ENCODE measurements around the gene CRLF1. TPM values are rescaled to one million over a fixed set of nuclear protein-coding genes. Genes with fewer than 3 reads are reported as not detected.
A peak's percentile ranks its signal among the peaks of the same experiment; 100 is the strongest.
"Not testable (repeated sequence)": the region's sequence is repeated elsewhere in the genome, so short reads cannot be mapped to it uniquely, and the experiment has no call there.

CRLF1 gene
- total RNA-seq, 1 donor from 2014 or later = 21.4 TPM

DNA sequence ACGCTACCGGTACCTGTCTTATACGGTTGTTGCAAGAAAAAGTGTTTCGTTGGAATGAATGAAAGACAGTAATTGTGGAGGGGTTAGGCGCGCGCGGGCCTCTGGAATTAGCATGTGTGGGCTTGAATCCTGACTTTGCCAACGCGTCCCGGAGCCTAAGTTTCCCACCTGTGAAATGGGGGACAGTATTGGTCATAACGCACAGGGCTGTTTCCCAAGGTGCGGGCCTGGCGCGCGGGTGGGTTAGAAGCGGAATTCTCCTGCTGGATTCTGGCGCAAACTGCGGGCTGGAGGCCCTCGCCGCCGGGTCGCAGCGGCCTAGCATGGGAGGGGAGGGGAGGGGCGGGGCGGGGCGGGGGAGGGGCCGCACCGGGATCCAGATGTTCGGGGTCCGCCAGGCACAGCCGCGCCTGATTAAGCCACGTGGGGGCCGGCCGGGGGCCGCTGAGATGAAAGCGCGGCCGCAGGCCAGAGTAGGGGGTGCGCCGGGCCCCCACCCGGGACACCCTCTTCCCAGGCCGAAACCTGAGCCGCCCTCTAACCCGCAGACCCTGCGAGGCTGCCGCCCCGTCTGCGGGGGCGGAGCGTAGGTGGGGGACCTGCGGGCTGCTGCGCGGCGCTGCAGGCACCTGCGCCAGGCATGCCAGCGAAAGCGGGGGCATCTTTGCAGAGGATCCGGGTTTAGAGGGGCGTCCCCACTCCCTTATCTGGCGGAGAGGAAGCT is 4.9 kb upstream of the CRLF1 start:
- intact Hi-C loops (cut with micrococcal nuclease) = no loop called here
- DNase-seq (no peak), ATAC-seq (no peak)

DNA sequence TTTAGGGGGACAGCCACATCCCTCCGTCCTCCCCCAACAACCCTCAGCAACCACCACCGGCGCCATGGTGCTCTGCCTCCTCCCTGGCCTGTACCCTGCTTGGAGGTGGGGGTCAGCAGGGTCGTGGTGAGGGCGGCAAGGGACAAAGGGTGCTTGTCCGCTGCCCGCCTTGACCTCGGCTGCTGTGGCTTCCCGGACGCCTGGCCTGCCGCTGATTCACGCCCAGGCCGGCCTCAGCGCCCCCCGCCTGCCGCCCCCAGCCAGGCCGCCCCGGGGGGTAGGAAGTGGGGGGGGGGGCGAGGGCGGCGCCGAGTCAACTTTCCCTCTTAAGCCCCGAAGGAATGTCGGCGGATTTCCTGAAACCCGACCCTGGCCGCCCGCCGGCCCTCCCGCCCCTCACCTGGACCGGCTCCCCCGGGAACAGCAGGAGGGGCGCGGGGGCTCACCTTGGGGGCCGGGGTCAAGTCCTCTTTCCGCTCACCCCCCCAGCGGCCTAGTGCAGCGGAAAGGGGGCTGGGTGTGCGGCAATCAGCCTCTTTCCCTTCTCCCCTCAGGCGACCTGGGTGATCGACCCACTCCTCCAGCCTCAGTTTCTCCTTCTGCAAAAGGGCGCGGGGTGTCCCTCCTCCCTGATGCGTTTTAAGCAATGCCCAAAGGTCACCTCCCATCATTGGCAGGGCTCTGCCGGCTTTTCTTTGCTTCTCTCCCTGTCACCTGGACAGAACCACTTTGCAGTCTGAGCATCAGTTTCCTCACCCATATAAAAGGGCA is 4.1 kb upstream of the CRLF1 start:
- DNase-seq (no peak), ATAC-seq (no peak)
- intact Hi-C loops (cut with micrococcal nuclease) = no loop called here

DNA sequence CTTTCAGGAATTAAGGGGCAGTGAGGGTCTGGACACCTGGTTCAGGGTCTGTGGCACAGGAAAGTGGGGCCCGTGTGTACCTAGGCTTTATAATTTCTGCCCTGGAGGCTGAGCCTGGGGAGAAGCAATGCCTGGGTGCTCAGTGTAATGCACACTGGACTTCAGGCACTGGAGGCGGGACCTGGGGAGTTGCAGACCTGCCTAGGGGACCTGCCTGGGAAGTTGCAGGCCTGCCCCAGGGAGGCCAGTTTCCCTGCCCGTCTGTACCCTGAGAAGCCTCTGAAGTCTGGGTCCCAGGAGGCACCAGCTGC is 3.6 kb upstream of the CRLF1 start:
- DNase-seq = no peak
- ATAC-seq = no peak
- intact Hi-C loops (cut with micrococcal nuclease) = no loop called here

DNA sequence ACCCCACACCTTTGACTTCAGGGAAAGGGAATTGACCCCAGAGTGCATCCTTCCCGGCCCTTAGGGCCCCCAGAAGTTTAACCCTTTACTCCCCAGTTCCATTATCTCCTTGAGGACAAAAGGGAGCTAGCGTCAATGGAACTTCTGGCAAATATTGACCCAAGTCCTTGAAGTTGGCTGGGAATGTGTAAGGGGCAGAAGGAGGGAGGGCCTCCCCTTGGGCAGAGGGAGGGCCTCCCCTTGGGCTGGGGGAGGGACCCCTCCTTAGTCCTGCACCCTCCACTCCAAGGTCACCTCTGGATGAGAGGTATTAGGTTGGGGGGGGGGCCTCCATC is 3.1 kb upstream of the CRLF1 start:
- intact Hi-C loops (cut with micrococcal nuclease) = no loop called here
- DNase-seq = no peak
- ATAC-seq = no peak

DNA sequence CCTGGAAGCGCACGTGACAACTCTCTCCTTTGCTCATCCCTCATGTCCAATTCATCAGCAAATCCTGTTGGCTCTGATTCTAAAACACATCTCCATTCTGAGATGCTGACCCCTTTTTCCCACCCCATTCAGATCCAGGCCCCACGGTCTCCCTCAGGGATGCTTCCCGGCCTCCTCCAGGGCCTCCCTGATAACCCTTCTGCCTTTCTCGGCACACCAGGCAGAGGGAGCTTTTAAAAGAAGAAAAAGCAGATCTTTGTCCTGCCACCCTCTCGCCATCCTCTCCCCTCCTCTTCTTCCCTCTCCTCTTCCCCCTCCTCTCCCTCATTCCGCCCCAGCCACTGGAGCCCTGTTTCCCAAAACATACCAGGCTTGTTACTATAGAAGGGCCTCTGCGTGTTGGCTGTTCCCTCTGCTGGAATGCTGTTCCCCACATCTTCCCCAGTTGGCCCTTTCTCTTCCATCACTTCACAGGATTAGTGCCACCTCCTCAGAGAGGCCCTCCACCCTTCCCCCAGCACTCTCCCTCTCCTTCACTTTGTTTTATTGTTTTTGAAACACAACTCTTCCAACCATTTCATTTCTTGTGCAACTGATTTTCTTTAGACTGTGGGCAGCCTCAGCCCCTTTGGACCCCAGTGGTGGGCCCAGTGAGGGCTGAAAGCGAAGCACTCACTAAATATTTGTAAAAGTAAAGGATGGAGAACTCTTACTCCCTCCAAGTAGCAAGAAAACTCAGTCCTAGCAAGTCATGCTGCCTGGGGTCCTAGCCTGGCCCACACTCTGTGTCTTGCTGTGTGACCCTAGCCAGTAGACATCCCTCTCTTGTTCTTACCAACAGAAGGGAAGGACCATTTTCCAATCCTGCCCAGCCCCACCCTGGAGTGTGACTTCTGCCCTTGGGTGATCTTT is 2.5 kb upstream of the CRLF1 start:
- intact Hi-C loops (cut with micrococcal nuclease) = no loop called here
- DNase-seq = no peak
- no peak for ATAC-seq

DNA sequence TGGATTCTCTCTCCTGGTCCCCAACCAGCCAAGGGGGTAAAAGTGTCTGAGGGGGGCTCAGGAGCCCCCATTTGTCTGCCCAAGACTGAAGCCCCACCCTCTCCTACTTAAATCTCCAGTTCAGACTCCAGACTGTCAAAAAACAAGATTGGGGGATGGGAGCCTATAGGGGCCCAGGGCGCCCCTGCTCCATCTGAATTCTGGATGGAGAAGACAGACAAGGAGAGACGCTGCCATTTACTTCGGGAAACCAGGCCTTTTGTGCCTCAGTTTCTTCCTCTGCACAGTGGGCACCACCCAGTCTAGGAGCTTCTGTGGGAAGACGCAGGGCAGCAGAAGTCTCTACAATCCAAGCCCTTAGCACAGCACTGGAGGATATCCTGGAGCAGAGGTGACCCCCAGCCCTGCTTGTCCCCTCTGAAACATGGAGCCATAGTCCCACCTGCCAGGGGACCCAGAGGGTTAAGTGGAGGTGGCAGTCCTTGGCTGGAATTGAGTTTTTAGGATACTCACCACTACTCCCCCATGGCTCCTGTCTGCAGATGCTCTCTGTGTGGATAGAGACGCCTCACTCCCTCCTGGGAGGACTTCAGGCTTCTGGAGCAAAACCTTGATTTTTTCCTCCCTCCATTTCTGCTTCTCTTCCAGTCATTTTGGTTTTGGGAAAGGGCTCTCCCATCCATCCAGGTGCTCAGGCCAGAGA is 1.7 kb upstream of the CRLF1 start:
- DNase-seq = no peak

DNA sequence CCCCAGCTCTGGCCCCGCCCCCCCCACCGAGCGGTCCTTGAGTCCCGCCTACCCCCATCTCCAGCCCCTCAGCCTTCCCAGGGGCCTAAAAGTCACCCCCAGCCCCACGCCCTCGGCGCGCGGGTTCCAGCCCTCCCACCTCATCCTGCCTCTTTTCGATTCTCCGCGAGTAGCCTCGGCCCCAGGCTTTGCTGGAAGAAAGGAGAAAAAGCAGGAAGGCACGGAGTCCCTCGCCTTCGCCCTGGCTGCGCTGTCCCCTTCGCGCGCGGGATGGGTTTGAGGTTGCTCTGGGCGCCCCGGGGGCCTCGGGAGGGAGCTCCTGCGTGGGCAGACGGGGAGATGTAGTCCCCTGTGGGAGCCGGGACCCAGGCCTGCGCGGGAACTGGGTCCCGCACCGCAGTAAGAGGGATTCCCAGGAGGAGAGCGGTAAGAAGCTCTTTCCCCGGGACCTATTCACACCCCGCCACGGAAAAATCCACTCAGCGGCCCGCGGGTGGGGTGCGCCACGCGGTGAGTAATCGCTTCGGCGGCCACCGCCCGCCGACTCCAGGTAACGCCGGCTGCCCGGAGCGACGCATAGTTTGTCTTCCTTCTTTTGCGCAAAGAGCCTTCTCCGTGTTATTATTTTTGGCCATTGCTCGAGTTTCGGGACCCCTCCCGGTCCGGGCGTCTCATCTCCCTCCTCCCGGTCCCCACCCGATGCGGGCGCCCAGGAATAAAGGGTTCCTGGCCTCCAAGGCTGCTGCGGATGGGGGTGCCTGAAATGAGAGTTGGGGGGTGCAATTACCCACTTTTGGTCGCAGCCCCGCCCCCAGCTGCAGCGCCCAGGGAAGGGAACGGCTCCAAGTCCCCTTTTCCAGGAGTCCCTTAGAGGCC is 865 bp upstream of the CRLF1 start:
- DNase-seq (no peak), ATAC-seq (peak; percentile 6)
- intact Hi-C loops (cut with micrococcal nuclease) = no loop called here

More for the DNA sequence above, 1.7 kb upstream of the CRLF1 start:
- intact Hi-C loops (cut with micrococcal nuclease) = no loop called here
- ATAC-seq = no peak

DNA sequence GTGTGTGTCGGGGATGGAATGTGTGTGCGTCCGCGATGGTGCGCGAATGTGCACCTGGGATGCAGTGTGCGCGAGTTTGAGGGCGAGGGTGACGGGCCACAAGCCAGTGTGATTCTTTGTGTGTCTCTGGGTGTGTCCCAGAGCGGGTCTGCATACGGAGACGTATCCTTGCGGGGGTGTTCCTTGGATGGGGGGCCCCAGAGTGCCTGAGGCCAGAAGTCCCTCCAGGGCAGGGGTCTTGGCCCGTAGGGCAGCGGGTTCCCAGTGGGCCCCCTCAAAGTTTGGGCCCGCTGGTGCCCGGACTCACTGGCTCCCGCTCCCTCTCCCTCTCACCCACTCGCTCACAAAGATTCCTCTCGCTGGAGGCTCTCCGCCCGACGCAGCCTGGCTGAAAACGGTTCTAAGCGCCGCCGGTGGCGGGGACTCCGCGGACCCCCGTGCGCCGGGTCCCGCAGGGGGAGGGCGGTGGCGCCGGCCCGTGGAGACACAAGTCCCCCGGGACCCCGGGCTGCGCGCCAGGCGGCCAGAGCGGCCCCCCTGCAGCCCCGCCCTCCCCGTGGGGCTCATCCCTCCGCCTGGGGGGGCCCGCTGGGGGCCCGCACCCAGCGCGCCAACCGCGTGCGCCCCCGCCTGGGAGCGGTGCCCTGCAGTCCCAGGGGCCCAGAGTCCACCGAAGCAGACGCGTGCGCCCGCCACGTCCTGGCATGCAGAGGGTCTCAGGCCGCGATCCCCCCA is 886 bp downstream of the CRLF1 start:
- intact Hi-C loops (cut with micrococcal nuclease) = no loop called here
- no peak for ATAC-seq
- no peak for DNase-seq

DNA sequence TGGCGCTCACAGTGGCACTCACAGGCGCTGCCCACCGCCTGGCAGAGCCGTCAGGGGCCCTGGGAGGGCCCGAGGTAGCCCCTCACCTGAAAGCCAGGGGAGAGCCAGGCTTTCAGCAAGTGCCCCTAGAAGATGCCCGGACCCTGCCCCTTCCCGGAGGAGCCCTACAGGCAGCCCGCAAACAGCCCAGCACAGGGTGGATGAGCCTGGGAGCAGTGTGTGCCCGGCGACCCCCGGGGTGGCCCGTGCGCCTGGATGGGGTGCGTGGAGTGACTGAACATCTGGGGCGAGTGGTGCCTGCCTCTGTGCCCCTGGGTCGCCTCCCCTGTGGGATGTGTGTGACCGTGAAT is 1.4 kb downstream of the CRLF1 start:
- DNase-seq (no peak), ATAC-seq (no peak)
- intact Hi-C loops (cut with micrococcal nuclease) = no loop called here

DNA sequence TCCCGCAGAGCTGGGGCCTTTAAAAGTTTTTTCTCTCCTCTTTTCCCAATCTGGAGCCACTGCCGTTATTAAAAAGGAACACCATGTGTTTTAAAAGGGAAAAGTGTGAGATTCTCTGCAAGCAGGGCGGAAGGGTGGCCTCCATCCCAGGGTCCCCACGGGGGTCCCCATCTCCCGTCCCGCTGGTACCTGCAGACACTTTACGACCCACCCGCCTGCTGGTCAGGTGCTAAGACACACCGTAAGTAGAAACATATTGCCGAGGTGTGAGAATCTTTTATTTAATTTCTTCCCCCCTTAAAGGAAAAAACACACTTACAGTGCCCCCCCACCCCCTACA is 1.8 kb downstream of the CRLF1 start:
- DNase-seq (peak; percentile 17), ATAC-seq (no peak)
- intact Hi-C loops (cut with micrococcal nuclease) = no loop called here

DNA sequence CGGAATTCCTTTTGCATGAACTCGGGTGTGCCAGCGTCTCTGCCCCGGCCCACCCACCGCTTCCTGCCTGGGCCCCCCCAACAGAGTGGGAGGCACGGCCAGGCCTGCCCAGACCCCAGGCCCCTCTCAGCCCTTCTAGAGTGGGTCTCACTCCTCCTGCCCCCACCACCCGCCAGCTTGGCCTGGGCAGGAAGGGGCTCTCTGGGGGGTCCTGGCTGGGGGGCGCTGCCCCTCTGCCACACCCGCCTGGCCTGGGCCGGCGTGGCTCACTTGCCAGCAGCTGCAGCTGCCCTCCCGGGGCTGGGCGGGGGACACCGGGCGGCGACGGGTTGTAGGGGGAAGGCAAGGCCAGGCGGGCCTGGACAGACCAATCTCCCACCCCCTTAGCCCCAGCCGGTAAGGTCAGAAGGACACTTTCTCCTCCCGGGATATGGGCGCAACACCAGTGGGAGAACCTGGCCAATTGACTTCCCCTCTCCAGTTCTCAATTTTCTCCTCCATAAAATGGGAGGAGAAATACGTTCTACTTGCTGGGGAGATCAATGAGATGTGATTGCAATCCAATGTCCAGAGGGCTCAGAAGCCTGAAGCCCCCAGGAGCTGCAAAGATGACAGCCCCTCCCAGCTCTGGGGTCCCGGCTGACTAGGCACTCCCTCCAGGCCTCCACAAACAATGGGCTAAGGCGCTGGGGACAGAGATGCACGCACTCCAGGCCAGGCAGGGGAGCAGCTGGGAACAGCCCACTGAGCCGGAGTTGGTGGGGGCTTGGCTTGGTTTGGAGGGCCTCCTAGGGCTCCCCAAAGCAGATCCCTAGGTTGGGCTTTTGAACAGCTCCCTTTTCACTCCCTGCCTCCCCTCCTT is 2.4 kb downstream of the CRLF1 start:
- ATAC-seq (peak; percentile 13), DNase-seq (peak; percentile 29)
- intact Hi-C loops (cut with micrococcal nuclease) = no loop called here

DNA sequence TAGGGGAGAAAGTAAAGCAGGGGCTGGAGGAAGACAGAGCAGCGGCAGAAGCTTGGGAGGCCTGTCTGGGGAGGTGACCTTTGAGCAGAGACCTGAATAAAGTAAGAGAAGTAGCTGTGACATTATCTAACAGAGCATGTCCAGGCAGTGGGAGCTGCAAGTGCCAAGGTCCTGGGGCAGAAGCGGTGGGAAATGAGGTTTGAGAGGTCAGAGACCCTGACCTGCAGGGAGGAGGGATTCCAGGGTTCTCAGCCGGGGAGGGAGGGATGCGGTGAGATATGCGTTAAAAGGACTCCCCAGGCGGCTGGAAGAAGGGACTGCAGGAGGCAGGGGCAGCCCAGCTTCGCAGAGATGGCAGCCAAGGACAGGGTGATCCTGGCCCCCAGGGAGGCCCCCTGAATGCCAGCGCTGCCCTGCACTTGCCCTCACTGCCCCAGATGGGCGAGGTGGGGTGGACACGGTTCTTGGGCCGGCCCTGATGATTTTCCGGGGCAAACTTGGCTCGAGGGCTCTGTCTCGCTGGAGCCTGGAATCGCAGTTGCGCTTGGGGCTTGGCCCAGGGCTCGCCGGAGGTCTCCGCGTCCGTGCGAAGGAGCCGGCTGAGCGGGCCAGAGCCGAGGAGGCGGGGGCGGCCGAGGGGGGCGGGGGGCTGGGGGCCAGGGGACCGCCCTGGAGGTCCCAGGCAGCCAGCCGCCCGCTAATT is 3.2 kb downstream of the CRLF1 start:
- ATAC-seq = peak; percentile 45

DNA sequence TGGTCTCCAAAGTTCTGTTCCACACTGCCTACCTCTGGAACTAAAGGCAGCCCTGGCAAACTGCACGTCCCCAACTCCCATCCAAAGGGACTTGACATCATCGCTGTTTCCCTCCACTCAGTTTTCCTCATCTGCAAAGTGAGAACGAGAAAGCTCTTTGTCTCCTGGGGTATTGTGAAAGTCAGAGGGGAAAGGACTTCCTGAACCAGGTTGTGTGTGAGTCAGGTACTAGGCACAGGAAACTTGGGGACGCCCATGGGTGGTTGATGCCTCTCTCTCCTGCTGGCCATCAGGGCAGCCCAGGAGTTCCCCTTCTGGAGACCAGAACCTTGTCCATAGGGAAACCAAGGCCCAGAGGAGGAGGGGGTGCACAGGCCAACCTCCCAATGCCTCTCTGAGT is 4.7 kb downstream of the CRLF1 start:
- DNase-seq = no peak
- ATAC-seq = no peak
- intact Hi-C loops (cut with micrococcal nuclease) = no loop called here

More for the DNA sequence above, 3.2 kb downstream of the CRLF1 start:
- intact Hi-C loops (cut with micrococcal nuclease) = no loop called here
- DNase-seq = peak; percentile 39

DNA sequence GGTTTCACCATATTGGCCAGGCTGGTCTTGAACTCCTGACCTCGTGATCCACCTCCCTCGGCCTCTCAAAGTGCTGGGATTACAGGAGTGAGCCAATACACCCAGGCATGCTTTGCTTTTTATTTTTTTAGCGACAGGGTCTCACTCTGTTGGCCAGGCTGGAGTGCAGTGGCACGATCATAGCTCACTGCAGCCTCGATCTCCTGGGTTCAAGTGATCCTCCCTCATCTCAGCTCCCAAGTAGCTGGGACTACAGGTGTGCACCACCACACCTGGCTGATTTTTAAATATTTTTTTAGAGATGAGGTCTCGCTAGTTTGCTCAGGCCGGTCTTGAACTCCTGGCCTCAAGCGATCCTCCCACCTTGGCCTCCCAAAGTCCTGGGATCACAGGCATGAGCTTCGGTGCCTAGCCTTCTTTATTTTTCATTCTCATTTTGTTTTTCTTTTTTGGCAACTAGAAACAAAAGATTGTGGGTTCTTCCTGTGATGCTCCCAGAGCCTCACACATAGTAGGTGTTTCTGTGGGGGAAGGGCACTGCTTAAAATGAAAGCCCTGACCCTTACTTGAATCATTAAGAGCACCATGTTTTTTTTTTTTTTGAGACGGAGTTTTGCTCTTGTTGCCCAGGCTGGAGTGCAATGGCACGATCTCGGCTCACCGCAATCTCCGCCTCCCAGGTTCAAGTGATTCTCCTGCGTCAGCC is 5.8 kb downstream of the CRLF1 start:
- ATAC-seq; DNase-seq; intact Hi-C loops (cut with micrococcal nuclease): not testable (repeated sequence)

DNA sequence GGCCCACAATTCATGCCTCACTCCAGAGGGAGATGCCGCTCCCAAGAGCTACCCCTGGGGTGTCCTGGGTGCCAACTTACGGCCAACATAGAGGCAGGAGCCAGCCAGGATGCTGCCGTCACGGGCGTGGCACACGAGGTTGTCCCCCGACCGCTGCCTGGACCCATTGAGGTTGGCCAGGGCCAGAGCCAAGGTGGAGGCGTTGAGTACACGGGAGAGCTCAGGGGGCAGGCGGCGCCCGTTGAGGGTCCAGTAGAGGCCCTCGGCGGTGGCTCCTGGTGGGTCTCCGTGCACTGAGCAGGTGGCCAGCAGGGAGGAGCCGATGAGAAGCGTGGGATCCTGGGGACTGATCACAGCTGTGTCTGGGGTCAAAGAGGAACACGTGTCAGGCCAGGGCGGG is 7.1 kb downstream of the CRLF1 start:
- intact Hi-C loops (cut with micrococcal nuclease) = loop anchor here (10.0 kb wide), 1 partner anchor 245 kb away; no protein-coding TSS in a partner anchor
- no peak for ATAC-seq
- no peak for DNase-seq

Data from left ventricle myocardium superior (tissue), 1 donor.